Left lung (tissue), 10 donors: ENCODE results near the gene ZNF366. TPM values are rescaled to one million over a fixed set of nuclear protein-coding genes. Genes with fewer than 3 reads are reported as not detected.

Experiments
- ATAC-seq: fragments of 200-7000 bp; cut with Tn5 transposase; one replicate; pipeline ENCODE4 v1.9.1; 2020; ENCODE audit warnings: moderate library complexity
- DNase-seq, 4 donors: peaks; one replicate each; pipeline ENCODE4 v3.0.0-alpha.2; 2013 to 2020
- H3K27ac ChIP-seq, 2 donors: fragments of 200-600 bp; sonication (generic) in 1 of 2; one replicate each; pipeline versions ENCODE4 v1.5.0 to v1.8.0; 2020 to 2021
- H3K27me3 ChIP-seq, 2 donors: fragments of 200-600 bp; sonication (generic) in 1 of 2; one replicate each; pipeline versions ENCODE4 v1.5.0 to v1.8.0; 2020 to 2021
- H3K36me3 ChIP-seq, 2 donors: fragments of 200-600 bp; sonication (generic) in 1 of 2; one replicate each; pipeline versions ENCODE4 v1.5.0 to v1.8.0; 2020 to 2021
- H3K4me1 ChIP-seq, 2 donors: fragments of 200-600 bp; one replicate each; pipeline ENCODE4 v1.8.0; 2021
- H3K4me3 ChIP-seq, 2 donors: fragments of 200-600 bp; sonication (generic) in 1 of 2; one replicate each; pipeline versions ENCODE4 v1.5.0 to v1.8.0; 2020 to 2021; ENCODE audit warnings: mild to moderate bottlenecking in 1 of 2
- H3K9me3 ChIP-seq, 2 donors: fragments of 200-600 bp; sonication (generic) in 1 of 2; one replicate each; pipeline versions ENCODE4 v1.5.0 to v1.8.0; 2020 to 2021
- CTCF ChIP-seq, 2 donors: fragments of 200-600 bp; sonication (generic) in 1 of 2; IDR thresholded peaks; one replicate each; pipeline versions ENCODE4 v1.5.0 to v1.8.0; 2021; ENCODE audit warnings: antibody characterized with exemption in 2 of 2
- intact Hi-C, 2 donors: fragments of 100-400 bp; cut with DNase I; formaldehyde crosslinking; loops; one replicate each; pipeline versions ENCODE4 v1.11.2 to v1.14.2; 2022
- polyA plus RNA-seq, 6 donors: library from polyadenylated mRNA; unstranded; fragments of 120-200 nt; gene quantifications; one replicate each; pipeline ENCODE4 v1.2.1, GENCODE V29; 2013; ENCODE audit not compliant: insufficient read length in 6 of 6
- total RNA-seq, 2 donors: library from RNA; stranded (reverse); fragmentation: NEBNext Ultra II Directional; extraction: Animal tissue kit (Norgen Biotek cat#: 25700); gene quantifications; one replicate each; pipeline ENCODE4 v1.2.1, GENCODE V29; 2021
- donor health status: DM: no; HTN: yes; CAD: no.
- donor health status: DM: no; HTN: no; CAD: no.

Gene ZNF366
- total and polyA plus RNA-seq, 8 donors, result 3.2 to 5.6 (median 4.0) TPM

GRCh38 chr5:72487177-72487576 is 20.0 kb downstream of the ZNF366 start:
- DNase-seq (peak in 1 of 4 donors; percentile 29), ATAC-seq (no peak)
- peaks cover 0 to 3% of the 10 kb centered on the region in 2 donors for H3K36me3 ChIP-seq
- H3K4me1 ChIP-seq, result peaks cover 0 to 7% of the 10 kb centered on the region in 2 donors
- TF ChIP-seq CTCF (IDR thresholded peaks at IDR 0.05), result no peak
- no peaks in the 10 kb centered on the region for H3K27me3 ChIP-seq
- H3K27ac ChIP-seq, result peak overlapping the region in 1 of 2 donors; percentile 25
- no peak overlapping the region for H3K4me3 ChIP-seq
- H3K9me3 ChIP-seq, result no peaks in the 10 kb centered on the region
- intact Hi-C loops, result no loop called here

GRCh38 chr5:72486371-72486770 is 20.8 kb downstream of the ZNF366 start:
- H3K27ac ChIP-seq, result peak overlapping the region in 1 of 2 donors; percentile 25
- H3K27me3 ChIP-seq, result no peaks in the 10 kb centered on the region
- DNase-seq (no peak), ATAC-seq (peak; percentile 55)
- TF ChIP-seq CTCF (IDR thresholded peaks at IDR 0.05), result no peak
- no peak overlapping the region for H3K4me3 ChIP-seq
- H3K4me1 ChIP-seq, result peaks cover 0 to 7% of the 10 kb centered on the region in 2 donors
- H3K9me3 ChIP-seq, result no peaks in the 10 kb centered on the region
- intact Hi-C loops, result no loop called here
- peaks cover 0 to 3% of the 10 kb centered on the region in 2 donors for H3K36me3 ChIP-seq

GRCh38 chr5:72485430-72485974 is 21.7 kb downstream of the ZNF366 start:
- peak; percentile 13 for ATAC-seq
- intact Hi-C loops, result no loop called here
- no peak overlapping the region for H3K4me3 ChIP-seq

GRCh38 chr5:72482046-72482445 is 25.2 kb downstream of the ZNF366 start:
- Histone ChIP-seq H3K4me3 (no peak overlapping the region), H3K27ac (no peak overlapping the region), H3K36me3 (no peaks in the 10 kb centered on the region), H3K4me1 (peaks cover 8 to 22% of the 10 kb centered on the region in 2 donors), H3K9me3 (no peaks in the 10 kb centered on the region), H3K27me3 (no peaks in the 10 kb centered on the region)
- ATAC-seq (no peak), DNase-seq (no peak)
- no peak for TF ChIP-seq CTCF (IDR thresholded peaks at IDR 0.05)
- intact Hi-C loops, result no loop called here

More at GRCh38 chr5:72485430-72485974, 21.7 kb downstream of the ZNF366 start:
- Histone ChIP-seq H3K27me3 (no peaks in the 10 kb centered on the region), H3K9me3 (no peaks in the 10 kb centered on the region), H3K4me1 (peaks cover 0 to 7% of the 10 kb centered on the region in 2 donors), H3K36me3 (peaks cover 0 to 3% of the 10 kb centered on the region in 2 donors), H3K27ac (no peak overlapping the region)
- no peak for TF ChIP-seq CTCF (IDR thresholded peaks at IDR 0.05)
- DNase-seq, result no peak

- DNase-seq (no peak), ATAC-seq (peak; percentile 43)
- no peak for TF ChIP-seq CTCF (IDR thresholded peaks at IDR 0.05)
Observed at GRCh38 chr5:72480841-72481240, 26.4 kb downstream of the ZNF366 start.

More at GRCh38 chr5:72480841-72481240, 26.4 kb downstream of the ZNF366 start:
- H3K27me3 ChIP-seq, result no peaks in the 10 kb centered on the region
- H3K9me3 ChIP-seq, result no peaks in the 10 kb centered on the region
- no peak overlapping the region for H3K4me3 ChIP-seq
- H3K36me3 ChIP-seq, result no peaks in the 10 kb centered on the region
- peaks cover 8 to 19% of the 10 kb centered on the region in 2 donors for H3K4me1 ChIP-seq
- intact Hi-C loops, result no loop called here
- no peak overlapping the region for H3K27ac ChIP-seq
